ENCODE results near the gene MIA.

MIA gene

GRCh38 chr19:40785526-40785925 lies 10.2 kb downstream of the MIA start:
- Histone ChIP-seq H4K20me1 (ENCODE audit: insufficient read depth, low read length) (no peaks in the 10 kb centered on the region), H2AFZ (ENCODE audit: low read length) (no peak overlapping the region), H3K9me3 (ENCODE audit: low read length) (no peaks in the 10 kb centered on the region), H3K9me2 (ENCODE audit: low read depth, low read length) (no peaks in the 10 kb centered on the region), H3K4me2 (ENCODE audit: low read length) (no peak overlapping the region), H3K4me1 (ENCODE audit: insufficient read depth, low read length, severe bottlenecking) (no peaks in the 10 kb centered on the region), H3F3A (ENCODE audit: insufficient read depth, low read length) (no peaks in the 10 kb centered on the region), H3K27me3 (ENCODE audit: insufficient read depth, low read length) (no peaks in the 10 kb centered on the region), H3K79me2 (ENCODE audit: insufficient read depth, low read length) (no peaks in the 10 kb centered on the region), H3K36me3 (ENCODE audit: insufficient read depth, low read length) (peaks cover 26% of the 10 kb centered on the region), H3K27ac (ENCODE audit: low read depth, low read length, poor library complexity, severe bottlenecking) (no peak overlapping the region), H3K4me3 (ENCODE audit: low read depth, low read length, poor library complexity, severe bottlenecking) (no peak overlapping the region), H3K9ac (ENCODE audit: low read length) (no peak overlapping the region)
- TF ChIP-seq EZH2 (IDR thresholded peaks at IDR 0.05; ENCODE audit: borderline replicate concordance, low read length): no peak
- TF ChIP-seq, protein P1, sequence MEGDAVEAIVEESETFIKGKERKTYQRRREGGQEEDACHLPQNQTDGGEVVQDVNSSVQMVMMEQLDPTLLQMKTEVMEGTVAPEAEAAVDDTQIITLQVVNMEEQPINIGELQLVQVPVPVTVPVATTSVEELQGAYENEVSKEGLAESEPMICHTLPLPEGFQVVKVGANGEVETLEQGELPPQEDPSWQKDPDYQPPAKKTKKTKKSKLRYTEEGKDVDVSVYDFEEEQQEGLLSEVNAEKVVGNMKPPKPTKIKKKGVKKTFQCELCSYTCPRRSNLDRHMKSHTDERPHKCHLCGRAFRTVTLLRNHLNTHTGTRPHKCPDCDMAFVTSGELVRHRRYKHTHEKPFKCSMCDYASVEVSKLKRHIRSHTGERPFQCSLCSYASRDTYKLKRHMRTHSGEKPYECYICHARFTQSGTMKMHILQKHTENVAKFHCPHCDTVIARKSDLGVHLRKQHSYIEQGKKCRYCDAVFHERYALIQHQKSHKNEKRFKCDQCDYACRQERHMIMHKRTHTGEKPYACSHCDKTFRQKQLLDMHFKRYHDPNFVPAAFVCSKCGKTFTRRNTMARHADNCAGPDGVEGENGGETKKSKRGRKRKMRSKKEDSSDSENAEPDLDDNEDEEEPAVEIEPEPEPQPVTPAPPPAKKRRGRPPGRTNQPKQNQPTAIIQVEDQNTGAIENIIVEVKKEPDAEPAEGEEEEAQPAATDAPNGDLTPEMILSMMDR (IDR thresholded peaks at IDR 0.05; ENCODE audit: low read length): no peak

DNA sequence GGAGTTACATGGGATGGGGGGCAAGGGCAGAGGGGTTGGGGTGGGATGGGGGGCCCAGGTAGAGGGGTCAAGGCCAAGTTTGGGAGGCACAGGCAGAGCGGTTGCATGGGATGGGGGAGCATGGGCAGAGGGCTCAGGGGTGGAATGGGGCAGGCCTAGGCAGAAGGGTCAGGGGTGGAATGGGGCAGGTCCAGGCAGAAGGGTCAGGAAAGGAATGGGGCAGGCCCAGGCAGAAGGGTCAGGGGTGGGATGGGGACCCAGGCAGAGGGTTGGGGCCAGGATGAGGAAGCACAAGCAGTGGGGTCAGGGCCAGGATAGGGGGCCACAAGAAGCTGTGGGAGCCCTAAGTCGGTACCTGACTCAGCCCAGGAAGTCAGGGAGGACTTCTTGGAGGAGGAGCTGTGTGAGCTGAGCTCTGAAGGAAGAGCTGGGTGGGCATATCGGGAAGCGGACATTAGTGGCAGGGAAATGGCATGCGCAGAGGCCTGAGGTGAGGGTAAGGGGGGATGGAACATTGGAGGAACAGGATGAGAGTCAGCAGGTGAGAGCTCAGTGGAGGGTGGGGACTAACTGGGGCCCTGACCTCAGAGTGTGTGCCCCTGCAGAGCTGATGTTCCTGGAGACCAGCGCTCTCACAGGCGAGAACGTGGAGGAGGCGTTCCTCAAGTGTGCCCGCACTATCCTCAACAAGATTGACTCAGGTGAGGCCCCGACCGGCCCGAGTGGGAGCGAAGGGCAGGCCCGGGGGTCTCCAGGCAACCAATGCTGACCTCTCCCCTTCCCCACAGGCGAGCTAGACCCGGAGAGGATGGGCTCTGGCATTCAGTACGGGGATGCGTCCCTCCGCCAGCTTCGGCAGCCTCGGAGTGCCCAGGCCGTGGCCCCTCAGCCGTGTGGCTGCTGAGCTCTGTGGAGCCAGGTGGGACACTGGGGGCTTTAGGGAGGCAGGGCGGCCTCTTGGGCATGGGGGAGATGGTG lies 11.0 kb downstream of the MIA start:
- no peak overlapping the region for H2AFZ ChIP-seq (ENCODE audit: low read length)
- H3K4me3 ChIP-seq (ENCODE audit: low read depth, low read length, poor library complexity, severe bottlenecking): no peak overlapping the region
- H3K9me2 ChIP-seq (ENCODE audit: low read depth, low read length): no peaks in the 10 kb centered on the region
- no peak overlapping the region for H3K27ac ChIP-seq (ENCODE audit: low read depth, low read length, poor library complexity, severe bottlenecking)
- no peaks in the 10 kb centered on the region for H3K79me2 ChIP-seq (ENCODE audit: insufficient read depth, low read length)
- H3F3A ChIP-seq (ENCODE audit: insufficient read depth, low read length): no peaks in the 10 kb centered on the region
- H3K36me3 ChIP-seq (ENCODE audit: insufficient read depth, low read length): peaks cover 30% of the 10 kb centered on the region
- H4K20me1 ChIP-seq (ENCODE audit: insufficient read depth, low read length): no peaks in the 10 kb centered on the region
- H3K4me2 ChIP-seq (ENCODE audit: low read length): no peak overlapping the region
- TF ChIP-seq EZH2 (IDR thresholded peaks at IDR 0.05; ENCODE audit: borderline replicate concordance, low read length): no peak
- TF ChIP-seq, protein P1 (IDR thresholded peaks at IDR 0.05; ENCODE audit: low read length): no peak
- H3K27me3 ChIP-seq (ENCODE audit: insufficient read depth, low read length): no peaks in the 10 kb centered on the region
- no peak overlapping the region for H3K9ac ChIP-seq (ENCODE audit: low read length)
- peaks cover 2% of the 10 kb centered on the region for H3K4me1 ChIP-seq (ENCODE audit: insufficient read depth, low read length, severe bottlenecking)
- no peaks in the 10 kb centered on the region for H3K9me3 ChIP-seq (ENCODE audit: low read length)

GRCh38 chr19:40791349-40791748 lies 16.0 kb downstream of the MIA start:
- no peaks in the 10 kb centered on the region for H3K9me2 ChIP-seq (ENCODE audit: low read depth, low read length)
- no peak for TF ChIP-seq EZH2 (IDR thresholded peaks at IDR 0.05; ENCODE audit: borderline replicate concordance, low read length)
- TF ChIP-seq, protein P1 (IDR thresholded peaks at IDR 0.05; ENCODE audit: low read length): no peak
- H3K9ac ChIP-seq (ENCODE audit: low read length): no peak overlapping the region
- H3K4me2 ChIP-seq (ENCODE audit: low read length): no peak overlapping the region
- H3F3A ChIP-seq (ENCODE audit: insufficient read depth, low read length): no peaks in the 10 kb centered on the region
- no peak overlapping the region for H3K4me3 ChIP-seq (ENCODE audit: low read depth, low read length, poor library complexity, severe bottlenecking)
- H2AFZ ChIP-seq (ENCODE audit: low read length): no peak overlapping the region
- H3K27me3 ChIP-seq (ENCODE audit: insufficient read depth, low read length): no peaks in the 10 kb centered on the region
- H3K36me3 ChIP-seq (ENCODE audit: insufficient read depth, low read length): peaks cover 24% of the 10 kb centered on the region
- peaks cover 14% of the 10 kb centered on the region for H3K4me1 ChIP-seq (ENCODE audit: insufficient read depth, low read length, severe bottlenecking)
- no peaks in the 10 kb centered on the region for H3K9me3 ChIP-seq (ENCODE audit: low read length)
- no peak overlapping the region for H3K27ac ChIP-seq (ENCODE audit: low read depth, low read length, poor library complexity, severe bottlenecking)
- H3K79me2 ChIP-seq (ENCODE audit: insufficient read depth, low read length): no peaks in the 10 kb centered on the region
- H4K20me1 ChIP-seq (ENCODE audit: insufficient read depth, low read length): no peaks in the 10 kb centered on the region

All from OCI-LY1 (cell line).